Measurements from ENCODE around the gene RBFOX2.

DNA sequence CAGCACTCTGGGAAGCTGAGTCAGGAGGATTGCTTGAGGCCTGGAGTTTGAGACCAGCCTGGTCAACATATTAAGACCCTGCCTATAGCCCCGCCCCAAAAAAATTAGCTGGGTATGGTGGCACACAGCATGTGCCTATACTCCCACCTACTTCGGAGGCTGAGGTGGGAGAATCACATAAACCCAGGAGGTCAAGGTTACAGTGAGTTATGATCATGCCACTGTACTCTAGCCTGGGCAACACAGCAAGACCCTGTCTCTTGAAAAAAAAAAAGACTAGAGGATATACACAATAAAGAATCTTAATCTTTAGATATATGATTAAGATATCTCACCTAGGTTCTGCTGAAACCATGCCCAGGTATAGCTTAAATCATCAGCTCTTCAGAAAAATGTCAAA lies 174.3 kb downstream of the RBFOX2 start:
- TF ChIP-seq, protein P1, sequence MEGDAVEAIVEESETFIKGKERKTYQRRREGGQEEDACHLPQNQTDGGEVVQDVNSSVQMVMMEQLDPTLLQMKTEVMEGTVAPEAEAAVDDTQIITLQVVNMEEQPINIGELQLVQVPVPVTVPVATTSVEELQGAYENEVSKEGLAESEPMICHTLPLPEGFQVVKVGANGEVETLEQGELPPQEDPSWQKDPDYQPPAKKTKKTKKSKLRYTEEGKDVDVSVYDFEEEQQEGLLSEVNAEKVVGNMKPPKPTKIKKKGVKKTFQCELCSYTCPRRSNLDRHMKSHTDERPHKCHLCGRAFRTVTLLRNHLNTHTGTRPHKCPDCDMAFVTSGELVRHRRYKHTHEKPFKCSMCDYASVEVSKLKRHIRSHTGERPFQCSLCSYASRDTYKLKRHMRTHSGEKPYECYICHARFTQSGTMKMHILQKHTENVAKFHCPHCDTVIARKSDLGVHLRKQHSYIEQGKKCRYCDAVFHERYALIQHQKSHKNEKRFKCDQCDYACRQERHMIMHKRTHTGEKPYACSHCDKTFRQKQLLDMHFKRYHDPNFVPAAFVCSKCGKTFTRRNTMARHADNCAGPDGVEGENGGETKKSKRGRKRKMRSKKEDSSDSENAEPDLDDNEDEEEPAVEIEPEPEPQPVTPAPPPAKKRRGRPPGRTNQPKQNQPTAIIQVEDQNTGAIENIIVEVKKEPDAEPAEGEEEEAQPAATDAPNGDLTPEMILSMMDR (IDR thresholded peaks at IDR 0.05): no peak
- no peak for TF ChIP-seq POLR2A (IDR thresholded peaks at IDR 0.05)
